HepG2 (cell line): Measurements from ENCODE around the gene USP5. TPM values are rescaled to one million over a fixed set of nuclear protein-coding genes. Genes with fewer than 3 reads are reported as not detected.

Experiments
- ADNP ChIP-seq: sonication (generic); formaldehyde crosslinking; IDR thresholded peaks from 2 replicates; pipeline ENCODE4 v1.4.0; 2020; ENCODE audit warnings: missing genetic modification reagents
- CHD2 ChIP-seq: IDR thresholded peaks from 2 replicates; pipeline ENCODE4 v1.6.1; 2011; ENCODE audit warnings: low read depth, low read length, improper control_type of control experiment
- HNRNPH1 ChIP-seq: fragments of 200-400 bp; formaldehyde crosslinking; optimal IDR thresholded peaks from 2 replicates; pipeline ENCODE3; 2017; ENCODE audit warnings: mild to moderate bottlenecking, low read depth, low read length
- KDM1A ChIP-seq: IDR thresholded peaks from 2 replicates; pipeline ENCODE4 v1.6.1; 2016; ENCODE audit warnings: missing compliant biosample characterization
- MXD4 ChIP-seq: IDR thresholded peaks from 2 replicates; pipeline ENCODE4 v1.6.1; 2016; ENCODE audit warnings: mild to moderate bottlenecking, missing biosample characterization, missing genetic modification reagents
- NCOA5 ChIP-seq: sonication (generic); formaldehyde crosslinking; IDR thresholded peaks from 2 replicates; pipeline ENCODE4 v1.4.0; 2020; ENCODE audit warnings: missing genetic modification reagents
- TBX2 ChIP-seq: sonication (generic); formaldehyde crosslinking; IDR thresholded peaks from 2 replicates; pipeline ENCODE4 v1.5.0; 2020; ENCODE audit warnings: missing genetic modification reagents, mild to moderate bottlenecking, borderline replicate concordance
- XBP1 ChIP-seq: sonication (generic); formaldehyde crosslinking; IDR thresholded peaks from 2 replicates; pipeline ENCODE4 v1.5.0; 2020; ENCODE audit warnings: missing genetic modification reagents
- ZBTB3 ChIP-seq: sonication (generic); formaldehyde crosslinking; IDR thresholded peaks from 2 replicates; pipeline ENCODE4 v1.4.0; 2020; ENCODE audit warnings: low read depth, mild to moderate bottlenecking, moderate library complexity, missing genetic modification reagents, borderline replicate concordance
- ZBTB38 ChIP-seq: sonication (generic); formaldehyde crosslinking; IDR thresholded peaks from 2 replicates; pipeline ENCODE4 v1.5.1; 2020; ENCODE audit warnings: mild to moderate bottlenecking, missing genetic modification reagents
- ZC3H4 ChIP-seq: sonication (generic); formaldehyde crosslinking; IDR thresholded peaks from 2 replicates; pipeline ENCODE4 v1.4.0; 2020; ENCODE audit warnings: missing genetic modification reagents, borderline replicate concordance
- ZFX ChIP-seq: sonication (generic); formaldehyde crosslinking; IDR thresholded peaks from 2 replicates; pipeline ENCODE4 v1.4.0; 2020; ENCODE audit warnings: mild to moderate bottlenecking, low read depth, missing genetic modification reagents, moderate library complexity
- ZIK1 ChIP-seq: sonication (generic); formaldehyde crosslinking; IDR thresholded peaks from 2 replicates; pipeline ENCODE4 v1.5.0; 2020; ENCODE audit warnings: mild to moderate bottlenecking, low read depth, missing genetic modification reagents, borderline replicate concordance
- ZNF24 ChIP-seq: fragments of 450-650 bp; IDR thresholded peaks from 2 replicates; pipeline ENCODE4 v1.6.1; 2017; ENCODE audit warnings: antibody characterized with exemption, mild to moderate bottlenecking
- ZNF251 ChIP-seq: sonication (generic); formaldehyde crosslinking; IDR thresholded peaks from 2 replicates; pipeline ENCODE4 v1.9.0; 2021; ENCODE audit warnings: mild to moderate bottlenecking, missing genetic modification reagents
- ZNF274 ChIP-seq: sonication (generic); formaldehyde crosslinking; IDR thresholded peaks from 2 replicates; pipeline ENCODE4 v1.5.1; 2020; ENCODE audit warnings: mild to moderate bottlenecking, missing genetic modification reagents
- ZNF329 ChIP-seq: sonication (generic); formaldehyde crosslinking; IDR thresholded peaks from 2 replicates; pipeline ENCODE4 v1.9.0; 2021; ENCODE audit warnings: low read depth, mild to moderate bottlenecking, missing genetic modification reagents
- ZNF350 ChIP-seq: sonication (generic); formaldehyde crosslinking; IDR thresholded peaks from 2 replicates; pipeline ENCODE4 v1.4.0; 2020; ENCODE audit warnings: mild to moderate bottlenecking, low read depth, missing genetic modification reagents, borderline replicate concordance
- polyA plus RNA-seq, 8 experiments: library from polyadenylated mRNA; depleted of rRNA in 3 of 8; stranded (reverse) in 7 of 8; unstranded in 1 of 8; fragments of >200 nt; fragmentation: Illumina TruSeq in 4 of 8; extraction: Trizol in 4 of 8; gene quantifications; 2 replicates each; pipeline versions ENCODE4 v1.2.1 to v1.2.3, GENCODE V29; 2011 to 2016; ENCODE audit warnings: low read depth in 4 of 8, missing spikeins in 1 of 8, mixed read lengths in 1 of 8; ENCODE audit not compliant: insufficient read depth in 1 of 8
- total RNA-seq, 5 experiments: library from RNA; depleted of rRNA; stranded (reverse); fragments of >200 nt; fragmentation: Illumina TruSeq; extraction: Trizol; gene quantifications; 2 replicates each; pipeline ENCODE4 v1.2.3, GENCODE V29; 2016; ENCODE audit warnings: low read depth in 1 of 5
- TF ChIP-seq, protein P1 (sequence below): sonication (generic); formaldehyde crosslinking; IDR thresholded peaks from 2 replicates; pipeline ENCODE4 v1.4.0; 2020; ENCODE audit warnings: missing genetic modification reagents, borderline replicate concordance
- TF ChIP-seq, protein P2 (sequence below): sonication (generic); formaldehyde crosslinking; IDR thresholded peaks from 2 replicates; pipeline ENCODE4 v1.4.0; 2020; ENCODE audit warnings: missing genetic modification reagents, borderline replicate concordance
- TF ChIP-seq, protein P3 (sequence below): sonication (generic); formaldehyde crosslinking; conservative IDR thresholded peaks from 2 replicates; pipeline ENCODE4 v1.4.0; 2020; ENCODE audit warnings: missing genetic modification reagents
- TF ChIP-seq, protein P4 (sequence below): sonication (generic); formaldehyde crosslinking; IDR thresholded peaks from 2 replicates; pipeline ENCODE4 v1.4.0; 2020; ENCODE audit warnings: low read depth, mild to moderate bottlenecking, missing genetic modification reagents

Gene USP5
- total and polyA plus RNA-seq, 2 of the 13 experiments (the other 11 are each of a cell fraction or from before 2014, with no cell fraction given): 39.6 to 56.0 TPM

DNA sequence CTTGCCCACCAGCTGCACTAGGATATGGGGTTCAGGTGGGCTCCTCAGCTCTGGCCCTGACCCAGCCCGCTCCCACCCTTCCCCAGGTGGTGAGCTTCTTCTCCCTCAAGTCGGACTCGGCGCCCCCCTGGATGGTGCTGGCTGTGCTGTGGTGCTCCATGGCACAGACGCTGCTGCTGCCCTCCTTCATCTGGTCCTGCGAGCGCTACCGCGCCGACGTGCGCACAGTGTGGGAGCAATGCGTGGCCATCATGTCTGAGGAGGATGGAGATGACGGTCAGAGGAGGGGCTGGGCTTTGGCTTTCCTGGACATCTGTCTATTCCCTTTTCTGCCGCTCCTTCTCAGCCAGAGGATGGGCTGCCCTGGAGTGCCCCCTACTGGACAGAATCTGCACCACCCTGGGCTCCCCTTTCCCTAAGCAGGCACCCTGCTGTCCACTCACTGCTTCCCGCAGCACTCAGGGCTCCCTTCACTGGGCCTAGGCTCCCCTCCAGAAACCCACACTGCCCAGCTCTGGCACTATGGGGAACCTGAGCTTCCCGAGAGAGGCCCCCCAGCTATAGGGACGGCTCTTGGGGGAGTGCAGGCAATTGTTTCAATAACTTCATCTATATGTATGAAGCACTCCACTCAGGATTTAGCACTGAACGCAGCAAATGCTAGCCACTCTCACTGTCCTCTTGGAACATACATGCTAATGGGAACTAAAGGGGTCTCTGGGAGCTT is 26.4 kb upstream of the USP5 start (continued):
- TF ChIP-seq, protein P1, sequence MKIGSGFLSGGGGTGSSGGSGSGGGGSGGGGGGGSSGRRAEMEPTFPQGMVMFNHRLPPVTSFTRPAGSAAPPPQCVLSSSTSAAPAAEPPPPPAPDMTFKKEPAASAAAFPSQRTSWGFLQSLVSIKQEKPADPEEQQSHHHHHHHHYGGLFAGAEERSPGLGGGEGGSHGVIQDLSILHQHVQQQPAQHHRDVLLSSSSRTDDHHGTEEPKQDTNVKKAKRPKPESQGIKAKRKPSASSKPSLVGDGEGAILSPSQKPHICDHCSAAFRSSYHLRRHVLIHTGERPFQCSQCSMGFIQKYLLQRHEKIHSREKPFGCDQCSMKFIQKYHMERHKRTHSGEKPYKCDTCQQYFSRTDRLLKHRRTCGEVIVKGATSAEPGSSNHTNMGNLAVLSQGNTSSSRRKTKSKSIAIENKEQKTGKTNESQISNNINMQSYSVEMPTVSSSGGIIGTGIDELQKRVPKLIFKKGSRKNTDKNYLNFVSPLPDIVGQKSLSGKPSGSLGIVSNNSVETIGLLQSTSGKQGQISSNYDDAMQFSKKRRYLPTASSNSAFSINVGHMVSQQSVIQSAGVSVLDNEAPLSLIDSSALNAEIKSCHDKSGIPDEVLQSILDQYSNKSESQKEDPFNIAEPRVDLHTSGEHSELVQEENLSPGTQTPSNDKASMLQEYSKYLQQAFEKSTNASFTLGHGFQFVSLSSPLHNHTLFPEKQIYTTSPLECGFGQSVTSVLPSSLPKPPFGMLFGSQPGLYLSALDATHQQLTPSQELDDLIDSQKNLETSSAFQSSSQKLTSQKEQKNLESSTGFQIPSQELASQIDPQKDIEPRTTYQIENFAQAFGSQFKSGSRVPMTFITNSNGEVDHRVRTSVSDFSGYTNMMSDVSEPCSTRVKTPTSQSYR (CRISPR knock-in tag): no peak
- TF ChIP-seq, protein P2, sequence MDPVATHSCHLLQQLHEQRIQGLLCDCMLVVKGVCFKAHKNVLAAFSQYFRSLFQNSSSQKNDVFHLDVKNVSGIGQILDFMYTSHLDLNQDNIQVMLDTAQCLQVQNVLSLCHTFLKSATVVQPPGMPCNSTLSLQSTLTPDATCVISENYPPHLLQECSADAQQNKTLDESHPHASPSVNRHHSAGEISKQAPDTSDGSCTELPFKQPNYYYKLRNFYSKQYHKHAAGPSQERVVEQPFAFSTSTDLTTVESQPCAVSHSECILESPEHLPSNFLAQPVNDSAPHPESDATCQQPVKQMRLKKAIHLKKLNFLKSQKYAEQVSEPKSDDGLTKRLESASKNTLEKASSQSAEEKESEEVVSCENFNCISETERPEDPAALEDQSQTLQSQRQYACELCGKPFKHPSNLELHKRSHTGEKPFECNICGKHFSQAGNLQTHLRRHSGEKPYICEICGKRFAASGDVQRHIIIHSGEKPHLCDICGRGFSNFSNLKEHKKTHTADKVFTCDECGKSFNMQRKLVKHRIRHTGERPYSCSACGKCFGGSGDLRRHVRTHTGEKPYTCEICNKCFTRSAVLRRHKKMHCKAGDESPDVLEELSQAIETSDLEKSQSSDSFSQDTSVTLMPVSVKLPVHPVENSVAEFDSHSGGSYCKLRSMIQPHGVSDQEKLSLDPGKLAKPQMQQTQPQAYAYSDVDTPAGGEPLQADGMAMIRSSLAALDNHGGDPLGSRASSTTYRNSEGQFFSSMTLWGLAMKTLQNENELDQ (CRISPR knock-in tag): no peak
- TF ChIP-seq ZNF251 (CRISPR knock-in tag): no peak
- no peak for TF ChIP-seq ZBTB38 (CRISPR knock-in tag)
- TF ChIP-seq XBP1 (CRISPR knock-in tag): no peak
- TF ChIP-seq ADNP (CRISPR knock-in tag): no peak
- no peak for TF ChIP-seq ZNF329
- no peak for TF ChIP-seq KDM1A
- 0 out of 2 replicates have a peak, but pooled peaks have one; percentile 14 for TF ChIP-seq ZFX
- no peak for TF ChIP-seq ZNF274 (CRISPR knock-in tag)
- no peak for TF ChIP-seq CHD2
- no peak for TF ChIP-seq MXD4 (CRISPR knock-in tag)
- TF ChIP-seq HNRNPH1: no peak
- TF ChIP-seq ZIK1 (CRISPR knock-in tag): no peak
- peak; percentile 50; the same call in 1 of the 2 replicates for TF ChIP-seq ZNF350 (CRISPR knock-in tag)
- no peak for TF ChIP-seq ZNF24
- TF ChIP-seq ZBTB3: no peak
- no peak for TF ChIP-seq ZC3H4 (CRISPR knock-in tag)
- TF ChIP-seq, protein P3, sequence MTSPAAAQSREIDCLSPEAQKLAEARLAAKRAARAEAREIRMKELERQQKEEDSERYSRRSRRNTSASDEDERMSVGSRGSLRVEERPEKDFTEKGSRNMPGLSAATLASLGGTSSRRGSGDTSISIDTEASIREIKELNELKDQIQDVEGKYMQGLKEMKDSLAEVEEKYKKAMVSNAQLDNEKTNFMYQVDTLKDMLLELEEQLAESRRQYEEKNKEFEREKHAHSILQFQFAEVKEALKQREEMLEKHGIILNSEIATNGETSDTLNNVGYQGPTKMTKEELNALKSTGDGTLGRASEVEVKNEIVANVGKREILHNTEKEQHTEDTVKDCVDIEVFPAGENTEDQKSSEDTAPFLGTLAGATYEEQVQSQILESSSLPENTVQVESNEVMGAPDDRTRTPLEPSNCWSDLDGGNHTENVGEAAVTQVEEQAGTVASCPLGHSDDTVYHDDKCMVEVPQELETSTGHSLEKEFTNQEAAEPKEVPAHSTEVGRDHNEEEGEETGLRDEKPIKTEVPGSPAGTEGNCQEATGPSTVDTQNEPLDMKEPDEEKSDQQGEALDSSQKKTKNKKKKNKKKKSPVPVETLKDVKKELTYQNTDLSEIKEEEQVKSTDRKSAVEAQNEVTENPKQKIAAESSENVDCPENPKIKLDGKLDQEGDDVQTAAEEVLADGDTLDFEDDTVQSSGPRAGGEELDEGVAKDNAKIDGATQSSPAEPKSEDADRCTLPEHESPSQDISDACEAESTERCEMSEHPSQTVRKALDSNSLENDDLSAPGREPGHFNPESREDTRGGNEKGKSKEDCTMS (CRISPR knock-in tag): no peak
- TF ChIP-seq NCOA5 (CRISPR knock-in tag): no peak
- no peak; the same call in 1 of the 2 replicates for TF ChIP-seq TBX2
- TF ChIP-seq, protein P4, sequence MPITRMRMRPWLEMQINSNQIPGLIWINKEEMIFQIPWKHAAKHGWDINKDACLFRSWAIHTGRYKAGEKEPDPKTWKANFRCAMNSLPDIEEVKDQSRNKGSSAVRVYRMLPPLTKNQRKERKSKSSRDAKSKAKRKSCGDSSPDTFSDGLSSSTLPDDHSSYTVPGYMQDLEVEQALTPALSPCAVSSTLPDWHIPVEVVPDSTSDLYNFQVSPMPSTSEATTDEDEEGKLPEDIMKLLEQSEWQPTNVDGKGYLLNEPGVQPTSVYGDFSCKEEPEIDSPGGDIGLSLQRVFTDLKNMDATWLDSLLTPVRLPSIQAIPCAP (CRISPR knock-in tag): no peak
